Right lobe of liver (tissue), 4 donors: ENCODE measurements around the gene COPS8.

Source experiments
- CTCF ChIP-seq, 4 donors: fragments of 200-600 bp in 3 of 4; fragments of 450-650 bp in 1 of 4; IDR thresholded peaks; one replicate each; pipeline versions ENCODE4 v1.5.1 to v1.8.0; 2016 to 2022; ENCODE audit warnings: antibody characterized with exemption in 4 of 4, mild to moderate bottlenecking in 2 of 4
- POLR2A ChIP-seq: fragments of 450-650 bp; IDR thresholded peaks from one replicate; pipeline ENCODE4 v1.6.1; 2017; ENCODE audit warnings: antibody characterized with exemption, mild to moderate bottlenecking
- donor health status: DM: no; HTN: no; CAD: no.
- donor health status: DM: no; HTN: no; CAD: no.
- donor health status: DM: no; HTN: yes; CAD: no.

- TF ChIP-seq POLR2A (no peak), CTCF (IDR thresholded peaks at IDR 0.05) (no peak)
These were observed 12.4 kb downstream of the COPS8 start for GRCh38 chr2:237097911-237098702.
